SHP77 (cell line): ENCODE measurements around the gene ZNF358.

Experiments
- DNase-seq, 2 experiments: peaks; one replicate each; lab custom pipeline; 2025; lab: John Stamatoyannopoulos, UW

ZNF358 gene

GRCh38 chr19:7520131-7521051 is 4.5 kb downstream of the ZNF358 start:
- no peak for DNase-seq

GRCh38 chr19:7521551-7522071 is 5.7 kb downstream of the ZNF358 start:
- DNase-seq = no peak

GRCh38 chr19:7522072-7522922 is 6.4 kb downstream of the ZNF358 start, which contains the start of gene MCOLN1:
MCOLN1 (plus strand) TSS chr19:7522624; CDS start chr19:7522751, 127 bp downstream.
- DNase-seq = peak; percentile 94 to 98

GRCh38 chr19:7522923-7523667 is 7.2 kb downstream of the ZNF358 start:
- no peak for DNase-seq

DNA sequence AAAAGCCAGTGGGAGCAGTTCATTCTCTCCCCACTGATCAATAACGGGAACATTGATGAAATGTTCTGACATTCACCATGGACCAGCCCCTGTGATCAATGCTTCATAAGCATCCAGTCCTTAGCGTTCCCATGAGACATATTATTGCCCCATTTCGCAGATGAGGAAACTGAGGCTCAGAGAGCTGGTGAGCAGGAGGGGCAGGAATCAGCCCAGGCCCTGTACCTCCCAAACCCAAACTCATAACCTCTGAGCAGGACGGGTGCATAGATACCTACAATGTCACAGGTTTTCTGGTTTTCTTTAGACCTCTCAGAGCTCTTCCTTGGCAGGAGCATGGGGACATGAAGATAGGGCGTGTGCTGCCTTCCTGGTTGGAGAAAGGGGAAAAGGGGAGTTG is 8.6 kb downstream of the ZNF358 start:
- no peak for DNase-seq

DNA sequence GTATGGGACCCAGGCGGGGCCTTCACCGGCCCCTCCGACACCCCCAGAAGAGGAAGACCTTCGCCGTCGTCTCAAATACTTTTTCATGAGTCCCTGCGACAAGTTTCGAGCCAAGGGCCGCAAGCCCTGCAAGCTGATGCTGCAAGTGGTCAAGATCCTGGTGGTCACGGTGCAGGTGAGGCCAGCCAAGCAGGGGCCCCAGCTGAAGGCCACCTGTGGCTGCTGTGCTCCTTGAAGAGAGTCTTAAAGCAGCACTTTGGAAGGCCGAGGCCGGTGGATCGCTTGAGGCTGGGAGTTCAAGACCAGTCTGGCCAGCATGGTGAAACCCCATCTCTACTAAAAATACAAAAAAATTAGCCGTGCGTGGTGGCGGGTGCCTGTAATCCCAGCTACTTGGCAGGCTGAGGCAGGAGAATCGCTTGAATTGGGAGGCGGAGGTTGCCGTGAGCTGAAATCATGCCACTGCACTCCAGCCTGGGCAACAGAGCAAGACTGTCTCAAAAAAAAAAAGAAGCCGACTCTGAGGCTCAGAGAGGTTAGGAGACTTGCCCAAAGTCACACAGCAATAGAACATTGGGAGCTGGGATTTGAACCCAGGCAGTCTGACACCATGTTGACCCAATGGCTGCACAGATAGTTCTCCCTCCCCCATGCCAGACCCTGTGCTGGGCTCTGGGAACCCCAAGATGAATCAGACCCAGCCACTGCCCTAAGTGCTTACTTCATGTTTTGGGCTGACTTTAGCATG is 9.3 kb downstream of the ZNF358 start:
- DNase-seq = no peak

- no peak for DNase-seq
Observed at GRCh38 chr19:7526059-7526929, 10.4 kb downstream of the ZNF358 start.

DNA sequence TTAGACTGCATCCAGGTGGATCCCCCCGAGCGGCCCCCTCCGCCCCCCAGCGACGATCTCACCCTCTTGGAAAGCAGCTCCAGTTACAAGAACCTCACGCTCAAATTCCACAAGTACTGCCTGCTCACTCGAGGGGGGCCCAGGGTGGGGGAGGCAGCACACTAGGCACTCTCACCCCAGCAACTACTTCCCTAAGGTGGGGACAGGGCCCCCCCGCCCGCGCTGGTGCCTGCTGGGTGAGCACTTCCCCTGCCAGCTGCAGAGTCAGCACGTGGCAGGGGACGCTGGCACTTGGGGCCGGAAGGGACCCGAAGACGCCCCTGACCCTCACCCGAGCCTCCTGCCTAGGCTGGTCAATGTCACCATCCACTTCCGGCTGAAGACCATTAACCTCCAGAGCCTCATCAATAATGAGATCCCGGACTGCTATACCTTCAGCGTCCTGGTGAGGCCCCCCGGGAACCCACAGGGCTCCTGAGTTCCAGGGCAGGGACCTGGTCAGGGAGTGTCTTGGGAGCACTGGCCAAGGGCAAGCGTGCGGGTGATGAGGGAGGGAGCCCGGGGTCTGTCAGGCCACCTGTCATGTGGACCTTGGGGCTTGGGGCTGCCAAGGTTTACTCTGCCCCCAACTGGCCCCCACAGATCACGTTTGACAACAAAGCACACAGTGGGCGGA is 11.8 kb downstream of the ZNF358 start:
- DNase-seq = no peak

- no peak for DNase-seq
Observed at GRCh38 chr19:7528192-7528519, 12.3 kb downstream of the ZNF358 start.

DNA sequence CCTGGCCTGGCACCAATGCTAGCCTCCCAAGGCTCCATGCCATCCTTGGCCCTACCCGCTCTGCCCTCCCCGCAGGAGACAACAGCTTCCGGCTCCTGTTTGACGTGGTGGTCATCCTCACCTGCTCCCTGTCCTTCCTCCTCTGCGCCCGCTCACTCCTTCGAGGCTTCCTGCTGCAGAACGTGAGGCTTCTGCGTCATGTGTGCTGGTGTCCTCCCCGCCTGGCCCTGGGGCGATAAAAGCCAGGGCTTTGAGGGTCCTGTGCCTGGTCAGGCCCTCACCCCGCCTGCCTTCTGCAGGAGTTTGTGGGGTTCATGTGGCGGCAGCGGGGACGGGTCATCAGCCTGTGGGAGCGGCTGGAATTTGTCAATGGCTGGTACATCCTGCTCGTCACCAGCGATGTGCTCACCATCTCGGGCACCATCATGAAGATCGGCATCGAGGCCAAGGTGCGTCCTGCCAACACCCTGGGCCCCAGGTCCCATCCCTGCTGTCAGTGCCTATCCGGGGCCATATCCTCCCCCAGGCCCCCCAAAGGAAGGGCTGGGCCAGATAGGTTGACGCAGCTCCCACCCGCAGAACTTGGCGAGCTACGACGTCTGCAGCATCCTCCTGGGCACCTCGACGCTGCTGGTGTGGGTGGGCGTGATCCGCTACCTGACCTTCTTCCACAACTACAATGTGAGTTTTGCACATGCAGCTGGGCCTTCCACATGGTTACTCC is 12.8 kb downstream of the ZNF358 start:
- DNase-seq = no peak

- no peak for DNase-seq
Observed at GRCh38 chr19:7529246-7529600, 13.3 kb downstream of the ZNF358 start.

DNA sequence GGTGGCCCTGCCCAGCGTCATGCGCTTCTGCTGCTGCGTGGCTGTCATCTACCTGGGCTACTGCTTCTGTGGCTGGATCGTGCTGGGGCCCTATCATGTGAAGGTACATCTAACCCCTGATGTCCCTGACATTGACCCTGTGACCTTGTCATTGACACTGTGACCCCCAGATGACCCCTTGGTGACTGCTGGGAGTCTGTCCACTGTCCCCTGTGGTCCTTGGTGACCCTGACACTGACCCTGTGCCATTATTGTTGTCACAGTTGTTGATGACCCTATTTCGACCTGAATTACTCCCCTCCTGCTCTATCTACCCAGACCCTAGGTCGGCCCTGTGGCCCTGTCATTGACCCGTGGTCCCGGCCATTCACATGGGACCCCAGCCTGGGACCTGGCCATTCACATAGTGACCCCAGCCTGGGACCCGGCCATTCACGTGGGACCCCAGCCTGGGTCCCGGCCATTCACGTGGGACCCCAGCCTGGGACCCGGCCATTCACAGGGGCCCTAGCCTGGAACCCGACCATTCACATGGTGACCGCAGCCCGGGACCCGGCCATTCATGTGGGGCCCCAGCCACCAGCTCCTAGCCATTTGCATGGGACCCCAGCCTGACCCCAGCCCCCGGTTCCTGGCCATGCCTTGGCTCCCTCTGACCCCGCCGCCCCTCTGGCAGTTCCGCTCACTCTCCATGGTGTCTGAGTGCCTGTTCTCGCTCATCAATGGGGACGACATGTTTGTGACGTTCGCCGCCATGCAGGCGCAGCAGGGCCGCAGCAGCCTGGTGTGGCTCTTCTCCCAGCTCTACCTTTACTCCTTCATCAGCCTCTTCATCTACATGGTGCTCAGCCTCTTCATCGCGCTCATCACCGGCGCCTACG is 13.9 kb downstream of the ZNF358 start:
- no peak for DNase-seq

- DNase-seq = peak in 1 of 2 experiments; percentile 31
Observed at GRCh38 chr19:7533281-7533885, 17.5 kb downstream of the ZNF358 start.

DNA sequence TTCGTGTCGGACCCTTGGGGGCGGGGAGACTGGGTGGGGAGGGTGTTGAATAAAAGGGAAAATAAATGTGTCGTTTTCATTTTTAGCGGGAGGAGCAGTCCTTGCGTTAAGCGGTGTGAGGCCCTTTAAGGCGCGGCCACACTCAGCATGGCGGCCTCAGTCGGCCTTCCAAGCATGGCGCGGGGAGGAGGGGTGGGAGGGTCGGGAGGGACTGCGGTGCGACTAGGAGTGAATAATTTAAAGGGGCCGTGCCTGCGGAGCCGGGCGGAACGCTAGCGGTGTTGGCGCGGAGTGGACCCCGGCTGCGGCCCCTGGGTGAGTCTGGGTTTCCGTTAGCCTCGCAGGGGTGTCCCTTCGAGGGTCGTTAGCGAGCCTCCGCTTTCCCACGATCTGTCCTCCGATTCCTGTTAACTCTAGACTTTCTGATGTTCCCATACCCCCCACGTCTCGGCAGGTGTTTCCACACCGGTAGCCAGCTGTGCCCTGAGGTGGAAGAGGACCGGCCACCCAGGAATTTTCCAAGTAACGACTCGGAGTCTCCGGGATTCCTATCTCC is 18.1 kb downstream of the ZNF358 start:
- DNase-seq = peak; percentile 49 to 76

DNA sequence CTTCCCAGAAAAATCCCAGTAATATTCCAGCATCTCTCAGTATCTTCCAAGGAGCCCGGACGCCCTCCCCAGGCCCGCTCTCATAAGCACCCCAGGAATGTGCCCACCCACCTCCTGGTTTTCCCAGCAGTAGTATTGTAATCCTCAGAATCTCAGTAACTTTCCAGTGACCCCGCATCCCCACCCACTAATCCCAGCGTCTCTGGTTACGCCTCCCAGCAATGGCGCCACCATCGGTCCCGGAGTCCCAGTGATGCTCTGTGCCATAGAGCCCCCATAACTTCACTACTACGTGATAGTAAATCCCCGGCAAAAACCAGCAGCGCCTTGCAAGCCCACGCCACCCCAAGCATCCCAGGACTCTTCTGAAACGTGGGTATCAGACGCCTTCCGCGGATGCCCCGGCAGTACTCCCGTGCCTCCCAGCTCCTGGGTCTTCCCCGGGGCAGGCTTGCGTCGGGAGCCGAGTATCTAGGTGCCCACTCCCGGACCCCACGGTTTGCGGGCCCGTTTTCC is 18.7 kb downstream of the ZNF358 start:
- peak in 1 of 2 experiments; percentile 23 for DNase-seq

- peak; percentile 81 to 92 for DNase-seq
Observed at GRCh38 chr19:7535047-7535997, 19.4 kb downstream of the ZNF358 start, which contains the start of gene PNPLA6. PNPLA6 (plus strand) TSS chr19:7535717; CDS start chr19:7535789, 72 bp downstream.
